ENCODE measurements around the gene ALOX15B. TPM values are rescaled to one million over a fixed set of nuclear protein-coding genes. Genes with fewer than 3 reads are reported as not detected.
A peak's percentile ranks its signal among the peaks of the same experiment; 100 is the strongest.

ALOX15B gene
- total and polyA plus RNA-seq, 11 donors = 0.07 to 2.2 (median 0.23) TPM; not detected in 4

- H3K27me3 ChIP-seq = peaks cover 16 to 62% (median 30%) of the 10 kb centered on the region in 9 donors
- no peak for DNase-seq
- H3K36me3 ChIP-seq = no peaks in the 10 kb centered on the region
- H3K4me1 ChIP-seq = peaks cover 4 to 20% (median 12%) of the 10 kb centered on the region in 12 donors
- peak in 2 of 4 donors; percentile 37 to 55 for ATAC-seq
- intact Hi-C loops (cut with DNase I) = loop anchor here in 1 of 10 donors (10.0 kb wide), 1 partner anchor 53 kb away; no protein-coding TSS in a partner anchor
- H3K27ac ChIP-seq = no peak within 1 kb of the TSS
- H3K4me3 ChIP-seq = peak within 1 kb of the TSS; percentile 4 to 46 (median 33)
- 28 to 51% (median 38%) methylated on average over 11 to 18 of the region's 18 CpGs for WGBS, 4 donors
- H3K9me3 ChIP-seq = no peaks in the 10 kb centered on the region
- no peak for TF ChIP-seq POLR2A (IDR thresholded peaks at IDR 0.05)
Observed at GRCh38 chr17:8001976-8002720, 36.7 kb upstream of the ALOX15B start, which contains the start of gene GUCY2D. Gene GUCY2D, plus strand, starts transcription at chr17:8002615. Its CDS starts 433 bp downstream, at chr17:8003048.

GRCh38 chr17:8002721-8003593 is 35.9 kb upstream of the ALOX15B start:
- DNase-seq (no peak), ATAC-seq (peak in 1 of 4 donors; percentile 40)
- Histone ChIP-seq H3K36me3 (no peaks in the 10 kb centered on the region), H3K27me3 (peaks cover 16 to 62% (median 30%) of the 10 kb centered on the region in 9 donors), H3K4me3 (peak overlapping the region; percentile 4 to 46 (median 33)), H3K9me3 (no peaks in the 10 kb centered on the region), H3K27ac (no peak overlapping the region), H3K4me1 (peaks cover 4 to 15% (median 12%) of the 10 kb centered on the region in 12 donors)
- no peak for TF ChIP-seq POLR2A (IDR thresholded peaks at IDR 0.05)
- TF ChIP-seq, protein P1, sequence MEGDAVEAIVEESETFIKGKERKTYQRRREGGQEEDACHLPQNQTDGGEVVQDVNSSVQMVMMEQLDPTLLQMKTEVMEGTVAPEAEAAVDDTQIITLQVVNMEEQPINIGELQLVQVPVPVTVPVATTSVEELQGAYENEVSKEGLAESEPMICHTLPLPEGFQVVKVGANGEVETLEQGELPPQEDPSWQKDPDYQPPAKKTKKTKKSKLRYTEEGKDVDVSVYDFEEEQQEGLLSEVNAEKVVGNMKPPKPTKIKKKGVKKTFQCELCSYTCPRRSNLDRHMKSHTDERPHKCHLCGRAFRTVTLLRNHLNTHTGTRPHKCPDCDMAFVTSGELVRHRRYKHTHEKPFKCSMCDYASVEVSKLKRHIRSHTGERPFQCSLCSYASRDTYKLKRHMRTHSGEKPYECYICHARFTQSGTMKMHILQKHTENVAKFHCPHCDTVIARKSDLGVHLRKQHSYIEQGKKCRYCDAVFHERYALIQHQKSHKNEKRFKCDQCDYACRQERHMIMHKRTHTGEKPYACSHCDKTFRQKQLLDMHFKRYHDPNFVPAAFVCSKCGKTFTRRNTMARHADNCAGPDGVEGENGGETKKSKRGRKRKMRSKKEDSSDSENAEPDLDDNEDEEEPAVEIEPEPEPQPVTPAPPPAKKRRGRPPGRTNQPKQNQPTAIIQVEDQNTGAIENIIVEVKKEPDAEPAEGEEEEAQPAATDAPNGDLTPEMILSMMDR (IDR thresholded peaks at IDR 0.05) = no peak
- 6 to 8% (median 7%) methylated on average over 17 to 92 of the region's 92 CpGs for WGBS, 4 donors
- intact Hi-C loops (cut with DNase I) = loop anchor here in 1 of 10 donors (10.0 kb wide), 1 partner anchor 52 kb away; no protein-coding TSS in a partner anchor

GRCh38 chr17:8003594-8004181 is 35.2 kb upstream of the ALOX15B start:
- peak overlapping the region in 7 of 12 donors; percentile 8 to 46 (median 40) for H3K4me3 ChIP-seq
- no peak for DNase-seq
- no peak overlapping the region for H3K27ac ChIP-seq
- TF ChIP-seq, protein P1 (IDR thresholded peaks at IDR 0.05) = no peak
- TF ChIP-seq POLR2A (IDR thresholded peaks at IDR 0.05) = no peak
- no peaks in the 10 kb centered on the region for H3K36me3 ChIP-seq
- no peaks in the 10 kb centered on the region for H3K9me3 ChIP-seq
- intact Hi-C loops (cut with DNase I) = loop anchor here in 1 of 10 donors (10.0 kb wide), 1 partner anchor 51 kb away; no protein-coding TSS in a partner anchor
- peak in 1 of 4 donors; percentile 33 for ATAC-seq
- WGBS, 4 donors = 55 to 62% (median 60%) methylated on average over 22 to 44 of the region's 44 CpGs
- peaks cover 4 to 15% (median 12%) of the 10 kb centered on the region in 12 donors for H3K4me1 ChIP-seq
- H3K27me3 ChIP-seq = peaks cover 16 to 62% (median 30%) of the 10 kb centered on the region in 9 donors

GRCh38 chr17:8004899-8005298 is 34.0 kb upstream of the ALOX15B start:
- intact Hi-C loops (cut with DNase I) = loop anchor here in 1 of 10 donors (10.0 kb wide), 1 partner anchor 50 kb away; no protein-coding TSS in a partner anchor
- no peaks in the 10 kb centered on the region for H3K36me3 ChIP-seq
- no peak overlapping the region for H3K4me3 ChIP-seq
- peaks cover 16 to 60% (median 27%) of the 10 kb centered on the region in 9 donors for H3K27me3 ChIP-seq
- ATAC-seq (no peak), DNase-seq (no peak)
- 92 to 96% (median 94%) methylated on average over 6 of the region's 6 CpGs for WGBS, 4 donors
- no peak for TF ChIP-seq POLR2A (IDR thresholded peaks at IDR 0.05)
- TF ChIP-seq, protein P1 (IDR thresholded peaks at IDR 0.05) = no peak
- H3K9me3 ChIP-seq = no peaks in the 10 kb centered on the region
- H3K27ac ChIP-seq = no peak overlapping the region
- H3K4me1 ChIP-seq = peaks cover 4 to 15% (median 12%) of the 10 kb centered on the region in 12 donors
